Upper lobe of right lung (tissue), 1 donor: Measurements from ENCODE around the gene MAP3K20. TPM values are rescaled to one million over a fixed set of nuclear protein-coding genes. Genes with fewer than 3 reads are reported as not detected.
"Not testable (repeated sequence)": the region's sequence is repeated elsewhere in the genome, so short reads cannot be mapped to it uniquely, and the experiment has no call there.

ENCODE experiments used
- ATAC-seq: fragments of 200-7000 bp; cut with Tn5 transposase; one replicate; pipeline ENCODE4 v1.9.1; 2020; ENCODE audit warnings: mild to moderate bottlenecking, moderate library complexity
- DNase-seq: peaks from one replicate; pipeline ENCODE4 v3.0.0-alpha.2; 2020
- H3K27ac ChIP-seq: fragments of 200-600 bp; one replicate; pipeline ENCODE4 v1.8.0; 2022
- H3K27me3 ChIP-seq: fragments of 200-600 bp; one replicate; pipeline ENCODE4 v1.8.0; 2022; ENCODE audit warnings: mild to moderate bottlenecking
- H3K36me3 ChIP-seq: fragments of 200-600 bp; one replicate; pipeline ENCODE4 v1.8.0; 2022
- H3K4me1 ChIP-seq: fragments of 200-600 bp; one replicate; pipeline ENCODE4 v1.8.0; 2022
- H3K4me3 ChIP-seq: fragments of 200-600 bp; one replicate; pipeline ENCODE4 v1.8.0; 2022; ENCODE audit warnings: mild to moderate bottlenecking
- H3K9me3 ChIP-seq: fragments of 200-600 bp; one replicate; pipeline ENCODE4 v1.8.0; 2022
- intact Hi-C: fragments of 100-400 bp; cut with DNase I; formaldehyde crosslinking; loops from one replicate; pipeline ENCODE4 v1.11.0; 2022
- total RNA-seq: library from RNA; stranded (reverse); fragmentation: NEBNext Ultra II Directional; extraction: Animal tissue kit (Norgen Biotek cat#: 25700); gene quantifications from one replicate; pipeline ENCODE4 v1.2.1, GENCODE V29; 2021
- TF ChIP-seq, protein P1 (sequence below): fragments of 200-600 bp; IDR thresholded peaks from one replicate; pipeline ENCODE4 v1.8.0; 2022; ENCODE audit warnings: antibody characterized with exemption
- donor health status: DM: no; HTN: yes; CAD: no; lungs with severe emphysema.

MAP3K20 gene
- total RNA-seq, 1 donor from 2014 or later: 52.0 TPM

GRCh38 chr2:173030561-173031490 is 44.8 kb upstream of the MAP3K20 start:
- Histone ChIP-seq H3K27me3 (no peaks in the 10 kb centered on the region), H3K9me3 (no peaks in the 10 kb centered on the region), H3K27ac (no peak overlapping the region), H3K4me3 (no peak overlapping the region), H3K36me3 (no peaks in the 10 kb centered on the region), H3K4me1 (peaks cover 9% of the 10 kb centered on the region)
- intact Hi-C loops: no loop called here
- TF ChIP-seq, protein P1, sequence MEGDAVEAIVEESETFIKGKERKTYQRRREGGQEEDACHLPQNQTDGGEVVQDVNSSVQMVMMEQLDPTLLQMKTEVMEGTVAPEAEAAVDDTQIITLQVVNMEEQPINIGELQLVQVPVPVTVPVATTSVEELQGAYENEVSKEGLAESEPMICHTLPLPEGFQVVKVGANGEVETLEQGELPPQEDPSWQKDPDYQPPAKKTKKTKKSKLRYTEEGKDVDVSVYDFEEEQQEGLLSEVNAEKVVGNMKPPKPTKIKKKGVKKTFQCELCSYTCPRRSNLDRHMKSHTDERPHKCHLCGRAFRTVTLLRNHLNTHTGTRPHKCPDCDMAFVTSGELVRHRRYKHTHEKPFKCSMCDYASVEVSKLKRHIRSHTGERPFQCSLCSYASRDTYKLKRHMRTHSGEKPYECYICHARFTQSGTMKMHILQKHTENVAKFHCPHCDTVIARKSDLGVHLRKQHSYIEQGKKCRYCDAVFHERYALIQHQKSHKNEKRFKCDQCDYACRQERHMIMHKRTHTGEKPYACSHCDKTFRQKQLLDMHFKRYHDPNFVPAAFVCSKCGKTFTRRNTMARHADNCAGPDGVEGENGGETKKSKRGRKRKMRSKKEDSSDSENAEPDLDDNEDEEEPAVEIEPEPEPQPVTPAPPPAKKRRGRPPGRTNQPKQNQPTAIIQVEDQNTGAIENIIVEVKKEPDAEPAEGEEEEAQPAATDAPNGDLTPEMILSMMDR: no peak
- ATAC-seq (no peak), DNase-seq (no peak)

DNA sequence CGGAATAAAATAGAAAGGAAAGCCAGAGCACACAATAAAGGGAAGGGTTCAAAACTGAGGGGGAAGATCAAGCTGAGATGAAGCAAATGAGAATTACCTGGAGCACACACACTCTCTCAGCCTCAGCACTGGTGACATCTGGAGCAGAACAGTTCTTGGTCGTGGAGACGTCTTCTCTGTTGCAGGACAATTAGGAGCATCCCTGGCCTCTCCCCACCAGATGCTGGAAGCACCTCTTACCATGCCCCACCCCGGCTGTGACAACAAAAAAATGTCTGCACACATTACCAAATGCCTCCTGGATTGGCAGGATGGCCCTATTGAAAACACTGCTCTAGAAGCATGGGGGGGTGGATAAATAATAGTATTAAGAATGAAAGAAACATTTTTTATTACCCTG is 43.6 kb upstream of the MAP3K20 start:
- peaks cover 12% of the 10 kb centered on the region for H3K4me1 ChIP-seq
- intact Hi-C loops: no loop called here
- no peaks in the 10 kb centered on the region for H3K27me3 ChIP-seq
- H3K9me3 ChIP-seq: no peaks in the 10 kb centered on the region
- no peaks in the 10 kb centered on the region for H3K36me3 ChIP-seq
- no peak overlapping the region for H3K27ac ChIP-seq
- TF ChIP-seq, protein P1: no peak
- ATAC-seq (no peak), DNase-seq (no peak)
- no peak overlapping the region for H3K4me3 ChIP-seq

- no peak overlapping the region for H3K4me3 ChIP-seq
Observed at GRCh38 chr2:173033084-173033483, 42.6 kb upstream of the MAP3K20 start.

DNA sequence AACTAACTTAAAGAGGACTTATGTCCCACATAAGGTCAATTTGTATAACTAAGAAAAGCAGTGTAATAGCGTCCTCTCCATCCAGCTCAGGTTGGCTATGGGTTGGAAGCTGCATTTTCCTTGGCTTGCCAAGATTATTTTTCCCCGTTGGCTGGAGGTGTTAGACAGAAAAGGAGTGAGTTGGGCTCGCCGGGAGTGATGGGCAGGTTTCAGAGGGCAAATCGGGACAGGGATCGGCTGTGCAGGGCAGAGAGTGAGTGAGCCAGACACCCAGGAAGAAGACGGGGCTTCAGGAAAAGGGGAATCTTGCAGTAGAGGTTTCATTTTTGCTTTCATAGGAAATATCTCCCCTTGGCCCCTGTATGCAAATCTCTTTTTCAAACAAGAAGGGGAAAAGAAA is 41.5 kb upstream of the MAP3K20 start:
- intact Hi-C loops: no loop called here
- Histone ChIP-seq H3K4me3 (no peak overlapping the region), H3K9me3 (no peaks in the 10 kb centered on the region), H3K27me3 (no peaks in the 10 kb centered on the region), H3K36me3 (no peaks in the 10 kb centered on the region), H3K4me1 (peaks cover 17% of the 10 kb centered on the region), H3K27ac (no peak overlapping the region)
- DNase-seq (no peak), ATAC-seq (no peak)
- TF ChIP-seq, protein P1: no peak

More at GRCh38 chr2:173033084-173033483, 42.6 kb upstream of the MAP3K20 start:
- Histone ChIP-seq H3K9me3 (no peaks in the 10 kb centered on the region), H3K36me3 (no peaks in the 10 kb centered on the region), H3K4me1 (peaks cover 17% of the 10 kb centered on the region), H3K27ac (no peak overlapping the region), H3K27me3 (no peaks in the 10 kb centered on the region)
- TF ChIP-seq, protein P1: no peak
- intact Hi-C loops: no loop called here
- DNase-seq (no peak), ATAC-seq (no peak)

- Histone ChIP-seq H3K27ac (no peak overlapping the region), H3K36me3 (no peaks in the 10 kb centered on the region), H3K4me1 (peaks cover 17% of the 10 kb centered on the region), H3K27me3 (no peaks in the 10 kb centered on the region), H3K4me3 (no peak overlapping the region), H3K9me3 (no peaks in the 10 kb centered on the region)
- DNase-seq (no peak), ATAC-seq (peak; percentile 91)
- TF ChIP-seq, protein P1: no peak
- intact Hi-C loops: no loop called here
Observed at GRCh38 chr2:173037245-173038120, 38.2 kb upstream of the MAP3K20 start.

DNA sequence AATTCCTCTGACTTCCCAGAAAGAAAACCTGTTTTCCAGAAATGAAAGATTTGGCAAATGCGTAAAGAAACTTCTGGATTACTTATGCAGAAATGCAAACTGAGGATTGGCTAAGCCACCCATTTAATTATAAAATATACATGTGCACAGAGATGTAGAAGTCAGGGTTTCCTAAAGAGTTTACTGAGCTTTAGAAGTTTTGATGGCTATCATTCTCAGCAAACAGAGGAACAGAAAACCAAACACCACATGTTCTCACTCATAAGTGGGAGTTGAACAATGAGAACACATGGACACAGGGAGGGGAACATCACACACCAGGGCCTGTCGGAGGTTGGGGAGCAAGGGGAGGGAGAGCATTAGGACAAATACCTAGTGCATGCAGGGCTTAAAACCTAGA is 37.4 kb upstream of the MAP3K20 start:
- H3K9me3 ChIP-seq, H3K4me3 ChIP-seq, H3K27me3 ChIP-seq, H3K36me3 ChIP-seq, intact Hi-C loops, DNase-seq, H3K27ac ChIP-seq, ATAC-seq: not testable (repeated sequence)
- peaks cover 17% of the 10 kb centered on the region for H3K4me1 ChIP-seq
